GM21825 (cell line): ENCODE measurements around the gene FBXO2.

Source experiments
- ATAC-seq: cut with Tn5 transposase; IDR thresholded peaks from one replicate; pipeline ENCODE4 v1.9.1; 2021; ENCODE audit warnings: mild to moderate bottlenecking, moderate library complexity; ENCODE audit not compliant: unreplicated experiment

Gene FBXO2, protein sequence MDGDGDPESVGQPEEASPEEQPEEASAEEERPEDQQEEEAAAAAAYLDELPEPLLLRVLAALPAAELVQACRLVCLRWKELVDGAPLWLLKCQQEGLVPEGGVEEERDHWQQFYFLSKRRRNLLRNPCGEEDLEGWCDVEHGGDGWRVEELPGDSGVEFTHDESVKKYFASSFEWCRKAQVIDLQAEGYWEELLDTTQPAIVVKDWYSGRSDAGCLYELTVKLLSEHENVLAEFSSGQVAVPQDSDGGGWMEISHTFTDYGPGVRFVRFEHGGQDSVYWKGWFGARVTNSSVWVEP

DNA sequence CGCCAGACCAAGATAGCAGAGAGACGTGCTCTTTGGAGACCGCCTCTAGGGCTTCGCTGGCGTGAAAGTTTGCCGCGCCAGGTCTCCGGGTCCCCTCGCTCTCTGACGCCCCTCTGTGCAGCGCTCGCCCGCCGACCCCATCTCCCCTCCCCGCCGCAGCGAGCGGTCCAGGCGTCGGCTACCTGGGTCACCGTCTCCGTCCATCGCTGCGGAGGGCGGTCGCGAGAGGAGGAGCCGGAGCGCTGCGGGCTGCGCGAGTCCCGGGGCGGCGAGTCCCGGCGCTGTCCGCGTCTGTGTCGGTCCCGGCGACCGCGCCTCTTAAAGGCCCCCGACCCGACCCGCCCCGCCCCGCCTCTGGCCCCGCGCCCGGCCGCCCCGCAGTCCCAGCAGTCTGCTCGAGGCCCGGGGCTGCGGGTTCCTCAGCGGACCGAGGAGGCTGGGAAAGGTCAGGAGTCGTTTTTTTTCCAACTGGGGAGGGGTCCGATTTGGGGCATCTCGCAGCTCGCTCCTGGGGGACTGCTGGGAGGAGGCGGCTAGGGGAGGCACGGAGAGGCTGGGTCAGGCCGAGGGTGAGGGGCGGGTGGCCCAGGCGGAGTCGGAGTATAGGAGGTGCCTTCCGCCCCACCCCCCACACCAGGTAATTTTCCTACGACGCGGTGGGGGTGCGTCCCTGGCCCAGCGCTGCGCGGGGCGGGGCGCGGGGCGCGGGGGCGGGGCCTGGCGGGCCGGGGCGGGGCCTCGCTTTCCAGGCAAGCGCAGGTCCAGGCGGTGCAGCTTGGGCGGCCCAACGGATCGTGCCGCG is at the start of gene FBXO2, which contains the start of gene FBXO44:
Gene FBXO2, minus strand, starts transcription at position 293 of the 802 bp plus-strand sequence. Its CDS starts 89 bp downstream, at position 204.
Gene FBXO44, plus strand, starts transcription at position 741 of the 802 bp plus-strand sequence. CDS start 959 bp downstream, outside the sequence.
- ATAC-seq, result peak; percentile 57

DNA sequence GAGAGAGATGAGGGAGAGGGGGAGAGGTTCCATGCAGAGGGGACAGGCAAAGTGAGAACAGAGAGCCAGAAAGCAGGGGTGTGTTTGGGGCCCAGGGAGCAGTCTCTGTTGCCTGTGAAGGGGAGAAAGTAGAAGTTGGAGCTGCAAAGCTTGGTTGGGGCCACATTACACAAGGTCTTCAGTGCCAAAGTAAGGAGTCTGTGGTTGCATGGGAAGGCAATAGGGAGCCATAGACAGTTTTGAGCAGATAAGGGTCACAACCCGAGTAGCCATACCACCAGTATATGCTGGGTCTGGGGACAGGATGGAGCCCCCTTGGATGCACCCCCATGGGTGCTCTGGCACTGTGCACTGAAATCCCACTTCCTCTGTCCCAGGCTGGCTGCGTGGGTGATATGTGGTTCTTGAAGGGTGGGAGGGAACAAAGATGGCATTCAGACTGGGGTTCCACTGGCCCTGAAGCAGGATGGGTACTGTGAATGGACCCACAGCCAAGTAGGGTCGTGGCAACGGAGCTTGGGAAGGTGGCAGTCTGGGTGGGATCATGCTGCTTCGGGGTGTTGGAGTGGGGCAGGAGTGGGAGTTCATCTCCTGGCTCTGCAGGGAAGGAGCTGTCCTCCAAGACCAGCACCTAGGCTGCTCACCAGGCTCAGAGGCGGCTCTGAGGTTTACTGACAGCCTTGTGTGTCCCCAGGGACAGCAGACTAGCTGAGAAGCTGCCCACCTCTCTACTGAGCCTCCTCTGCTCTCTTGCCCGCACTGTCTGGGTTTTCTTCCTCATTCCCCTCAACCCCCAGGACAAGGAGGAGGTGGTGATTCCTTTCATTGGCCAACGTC is 49.3 kb upstream of the FBXO2 start:
- ATAC-seq, result no peak

DNA sequence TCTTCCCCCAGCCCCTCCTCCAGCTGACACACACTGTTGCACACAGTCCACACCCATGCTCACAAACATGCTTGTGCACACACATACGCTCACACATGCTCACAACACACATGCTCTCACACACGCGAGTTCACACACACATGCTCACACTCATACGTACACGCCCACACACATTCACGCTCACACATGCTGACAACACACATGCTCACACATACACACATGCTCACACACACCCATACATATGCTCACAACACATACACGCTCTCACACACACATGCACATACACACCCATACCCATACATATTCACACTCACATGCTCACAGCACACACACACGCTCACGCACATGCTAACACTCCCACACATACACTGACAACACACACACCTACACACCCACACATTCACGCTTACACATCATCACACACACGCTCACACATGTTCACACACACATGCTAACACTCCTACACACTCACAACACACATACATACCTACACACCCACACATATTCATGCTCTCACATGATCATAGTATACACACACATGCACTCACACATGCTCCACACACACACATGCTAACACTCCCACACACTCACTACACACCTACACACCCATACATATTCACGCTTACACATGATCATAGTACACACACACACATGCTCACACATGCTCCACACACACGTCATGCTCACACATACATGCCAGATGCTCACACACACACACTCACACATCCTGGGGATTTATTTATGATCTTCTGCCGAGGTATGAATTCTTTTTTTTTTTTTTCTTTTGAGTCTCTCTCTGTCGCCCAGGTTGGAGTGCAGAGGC is 48.0 kb upstream of the FBXO2 start:
- no peak for ATAC-seq

DNA sequence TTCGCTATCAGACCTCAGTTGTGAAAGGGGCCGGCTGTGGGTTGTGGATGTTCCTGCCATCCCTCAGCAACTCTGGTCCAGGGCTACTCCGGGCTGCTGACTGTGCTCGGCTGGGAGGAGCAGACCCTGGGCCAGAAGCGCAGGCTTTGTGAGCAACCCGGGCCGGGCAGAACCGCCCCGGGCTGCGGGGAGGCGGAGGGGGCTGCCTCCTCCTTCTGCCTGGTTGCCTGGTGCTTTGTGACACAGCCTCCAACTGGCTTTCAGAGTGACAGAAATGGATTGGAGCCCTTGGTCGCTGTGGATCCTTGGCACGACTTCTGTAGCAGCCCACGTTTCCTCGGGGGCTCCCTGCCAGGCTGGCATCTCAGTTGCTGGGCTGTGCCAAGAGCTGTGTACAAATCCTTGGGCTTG is 47.3 kb upstream of the FBXO2 start:
- ATAC-seq, result no peak

DNA sequence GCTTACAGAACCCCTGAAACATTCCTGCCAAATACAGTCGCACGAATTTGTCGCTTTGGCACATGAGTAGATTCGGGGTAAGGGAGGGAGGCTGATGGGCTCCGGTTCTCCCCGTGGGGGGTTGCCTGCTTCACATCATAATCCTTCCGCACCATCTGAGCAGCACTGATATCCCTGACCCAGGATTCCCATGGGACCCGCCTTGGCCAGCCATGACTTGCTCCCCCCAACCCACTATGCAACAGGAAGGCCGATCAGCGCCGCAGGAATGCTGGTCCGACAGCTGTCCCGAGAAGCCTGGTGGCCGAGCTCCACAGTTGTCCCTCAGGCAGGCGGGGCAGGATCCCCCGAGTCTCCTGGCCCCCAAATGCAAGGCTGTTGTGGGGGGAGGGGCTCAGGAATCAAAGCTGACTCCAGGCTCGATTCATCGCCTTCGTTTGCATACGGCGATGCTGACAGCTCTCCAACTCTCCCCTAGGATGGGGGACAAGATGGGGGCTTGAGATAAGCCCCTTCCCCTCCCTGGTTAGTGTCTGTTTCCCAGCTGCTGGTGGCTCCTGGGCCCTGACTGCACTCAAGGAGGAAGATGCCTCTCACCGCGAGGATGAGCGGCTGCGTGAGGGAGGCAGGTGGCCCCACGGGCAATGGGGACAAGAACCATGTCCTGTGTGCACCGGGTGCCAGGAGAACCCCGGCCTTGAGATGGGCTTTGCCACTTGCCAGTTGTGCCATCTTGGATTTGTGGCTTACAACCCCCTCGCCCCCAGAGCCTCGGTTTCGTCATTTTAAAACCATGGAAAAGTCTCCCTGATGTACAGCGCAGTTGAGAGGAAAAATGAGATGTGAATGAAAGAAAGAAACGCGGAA is 46.6 kb upstream of the FBXO2 start:
- no peak for ATAC-seq

DNA sequence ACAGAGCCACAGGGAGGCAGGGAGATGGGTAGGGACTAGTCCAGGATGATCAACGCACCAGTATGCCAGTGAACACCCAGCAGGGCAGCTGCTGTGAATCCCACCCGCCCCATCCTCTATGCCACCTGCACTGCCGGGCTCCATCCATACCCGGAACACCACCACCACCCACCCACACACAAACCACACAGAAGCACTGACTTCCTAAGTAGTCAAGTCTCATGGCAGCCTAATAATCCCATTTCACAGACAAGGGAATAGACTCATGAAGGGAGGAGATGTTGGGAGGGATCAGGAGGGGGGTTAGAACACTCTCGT is 43.6 kb upstream of the FBXO2 start:
- ATAC-seq, result no peak

DNA sequence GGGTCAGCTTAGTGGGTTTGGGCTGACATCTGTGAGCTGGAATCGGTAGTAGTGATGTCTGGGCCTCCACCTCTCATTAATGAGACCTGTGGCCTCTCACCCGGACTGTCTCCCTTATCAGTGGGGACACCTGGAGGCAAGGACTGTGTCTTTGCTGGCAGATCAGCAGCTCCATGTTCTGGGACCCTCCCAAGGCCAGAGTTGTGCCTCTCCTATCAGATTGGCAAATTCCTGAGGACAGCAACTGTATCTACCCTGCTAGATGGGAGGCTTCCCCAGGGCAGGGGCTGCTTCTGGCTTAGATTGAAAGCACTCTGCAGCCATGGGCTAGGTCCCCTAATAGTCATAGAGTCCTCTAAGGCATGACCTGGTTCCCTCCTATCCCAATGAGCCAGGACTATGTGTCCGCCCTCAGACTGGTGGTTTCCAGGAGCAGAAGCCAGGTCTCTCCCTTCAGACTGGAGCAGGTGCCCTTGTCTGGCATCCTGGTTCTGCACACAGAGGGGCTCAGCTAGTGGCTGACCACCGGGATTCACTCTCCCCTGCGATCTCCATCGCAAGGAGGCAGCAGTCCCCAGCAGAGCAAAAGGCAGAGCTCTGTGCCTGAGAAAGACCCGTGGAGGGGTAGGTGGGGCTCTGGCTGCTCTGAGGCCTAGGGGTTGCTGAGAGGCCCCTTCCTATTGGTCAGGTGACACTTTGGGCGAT is 43.1 kb upstream of the FBXO2 start:
- ATAC-seq, result no peak

DNA sequence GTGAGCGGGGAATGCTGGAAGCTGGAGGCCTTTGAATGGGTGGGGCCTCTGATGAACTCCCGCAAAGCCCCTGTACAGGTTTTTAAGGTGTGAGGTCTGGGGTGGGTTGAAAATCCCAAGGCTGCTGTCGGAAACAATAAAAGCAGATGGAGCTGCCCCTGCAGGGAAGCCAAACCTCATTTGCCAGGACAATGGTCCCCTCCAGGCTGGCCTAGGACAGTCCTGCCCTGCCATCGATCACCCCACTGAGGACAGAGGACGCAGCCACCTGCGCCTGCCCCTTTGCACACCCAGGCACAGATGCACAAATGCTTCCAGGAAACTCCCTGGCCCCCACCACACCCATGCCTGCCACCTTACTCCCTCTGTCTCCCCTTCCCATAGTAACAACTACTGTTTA is 41.6 kb upstream of the FBXO2 start:
- no peak for ATAC-seq

DNA sequence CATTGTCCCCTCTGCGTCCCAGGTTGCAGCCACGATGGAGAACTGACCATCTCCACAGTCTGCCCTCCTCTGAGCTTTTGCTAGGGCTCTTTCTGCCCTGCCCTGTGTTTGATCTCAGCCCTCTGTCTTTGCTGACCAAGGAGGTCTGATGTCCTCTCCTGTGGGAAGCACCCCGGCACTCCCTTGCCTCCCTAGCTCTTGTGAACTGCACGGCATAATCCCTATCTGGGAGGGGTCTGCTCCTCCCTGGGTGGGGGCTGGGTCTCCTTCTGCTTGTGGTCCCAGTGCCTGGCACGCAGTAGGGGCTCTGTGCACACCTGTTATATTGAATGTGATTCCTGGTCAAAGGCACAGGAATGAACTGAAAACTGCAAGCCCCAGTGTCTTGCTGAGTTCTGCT is 39.7 kb upstream of the FBXO2 start:
- ATAC-seq, result no peak

DNA sequence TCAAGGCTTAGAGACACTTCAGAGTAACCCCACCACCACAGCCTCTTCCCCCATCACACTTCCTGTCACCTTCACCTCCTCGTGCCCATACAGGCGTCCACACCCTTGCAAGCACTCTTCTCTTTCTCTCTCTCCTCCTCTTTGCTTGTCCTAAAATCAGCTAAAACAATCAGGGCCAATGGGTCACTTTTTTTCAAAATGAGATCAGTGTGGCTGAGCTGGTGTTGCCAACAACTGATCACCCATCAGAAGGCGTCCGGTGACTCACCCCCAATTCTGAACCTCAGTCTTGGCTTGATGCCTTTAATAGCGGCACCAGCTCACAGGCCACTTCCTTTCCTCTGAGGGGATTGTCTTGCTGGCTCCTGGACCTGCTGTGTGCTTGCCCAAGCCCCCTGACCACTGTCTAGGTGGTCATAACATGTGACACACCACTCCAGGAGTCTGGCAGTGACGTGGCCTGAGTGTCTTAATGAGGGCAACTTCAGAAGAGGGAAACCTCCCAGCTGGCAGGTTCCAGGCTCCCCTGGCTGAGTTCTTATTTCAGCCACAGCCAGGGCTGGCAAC is 38.9 kb upstream of the FBXO2 start:
- ATAC-seq, result no peak

DNA sequence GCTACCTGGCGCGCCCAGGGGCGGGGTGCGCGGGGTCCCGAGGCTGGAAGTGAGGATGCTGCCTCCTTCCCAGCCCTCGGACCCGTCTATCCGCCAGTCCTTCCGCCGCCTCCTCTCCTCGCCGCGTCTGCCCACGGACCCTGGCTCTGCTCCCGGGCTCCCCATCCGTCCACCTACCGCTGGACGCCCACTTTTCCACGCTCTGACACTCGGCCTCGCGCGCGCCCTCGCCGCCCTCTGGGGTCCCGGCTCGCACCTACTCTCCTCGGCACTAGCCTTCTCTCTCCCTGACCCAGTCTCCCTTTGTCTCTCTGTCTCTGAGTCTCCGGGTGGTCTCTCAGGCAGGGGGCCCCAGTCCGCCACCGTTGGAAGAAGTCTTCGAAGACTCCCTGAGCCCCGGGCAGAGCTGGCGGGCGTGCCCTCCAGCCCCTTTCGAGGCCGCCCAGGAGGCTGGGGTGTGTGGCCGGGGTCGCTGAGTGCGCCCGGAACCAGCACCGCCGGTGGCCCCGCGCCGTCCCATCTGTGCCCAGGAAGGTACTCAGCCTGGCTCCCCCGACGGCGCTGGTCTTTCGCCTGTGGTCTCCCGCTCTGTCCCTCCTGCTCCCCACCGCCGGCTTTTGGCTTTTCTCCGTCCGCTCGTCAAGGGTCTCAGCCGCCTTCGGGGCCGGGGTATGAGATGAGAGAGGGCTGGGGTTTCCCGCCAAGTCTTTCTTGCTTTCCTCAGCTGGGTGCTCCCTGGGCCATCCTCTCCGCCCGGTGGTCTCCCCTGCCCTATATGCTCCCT is 37.9 kb upstream of the FBXO2 start:
- ATAC-seq, result no peak

DNA sequence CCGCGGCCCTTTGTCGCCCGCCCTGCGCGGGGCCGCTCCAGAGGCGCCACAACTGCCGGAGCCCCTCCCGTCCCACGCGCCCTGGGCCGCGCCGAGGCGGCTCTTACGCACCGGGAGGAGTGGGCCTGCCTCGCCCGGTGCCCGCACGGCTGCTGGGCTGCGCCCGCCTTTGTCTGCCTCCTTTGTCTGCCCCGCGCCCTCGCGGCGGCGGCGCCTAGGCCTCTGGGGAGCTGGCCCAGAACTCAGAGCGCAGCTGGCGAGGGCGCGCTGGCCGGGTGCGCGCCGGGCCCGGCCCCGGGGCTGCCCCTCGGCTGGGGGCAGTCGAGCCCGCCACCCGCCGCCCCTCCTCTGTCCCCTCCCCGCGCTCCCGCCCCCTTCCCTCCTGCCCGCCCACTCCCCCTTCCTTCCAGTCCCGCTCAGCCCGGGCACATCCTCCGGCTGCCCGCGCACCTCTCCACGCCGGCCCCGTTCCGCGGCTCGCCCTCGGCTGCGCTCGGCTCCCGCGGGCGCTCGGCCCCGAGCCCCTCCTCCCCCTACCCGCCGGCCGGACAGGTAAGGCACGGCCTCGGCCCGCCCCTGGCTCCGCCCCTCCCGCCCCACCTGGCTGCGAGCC is 37.2 kb upstream of the FBXO2 start, which contains the start of gene DRAXIN:
Gene DRAXIN, plus strand, starts transcription at position 409 of the 613 bp plus-strand sequence. CDS start 14,549 bp downstream, outside the sequence.
- ATAC-seq, result no peak

DNA sequence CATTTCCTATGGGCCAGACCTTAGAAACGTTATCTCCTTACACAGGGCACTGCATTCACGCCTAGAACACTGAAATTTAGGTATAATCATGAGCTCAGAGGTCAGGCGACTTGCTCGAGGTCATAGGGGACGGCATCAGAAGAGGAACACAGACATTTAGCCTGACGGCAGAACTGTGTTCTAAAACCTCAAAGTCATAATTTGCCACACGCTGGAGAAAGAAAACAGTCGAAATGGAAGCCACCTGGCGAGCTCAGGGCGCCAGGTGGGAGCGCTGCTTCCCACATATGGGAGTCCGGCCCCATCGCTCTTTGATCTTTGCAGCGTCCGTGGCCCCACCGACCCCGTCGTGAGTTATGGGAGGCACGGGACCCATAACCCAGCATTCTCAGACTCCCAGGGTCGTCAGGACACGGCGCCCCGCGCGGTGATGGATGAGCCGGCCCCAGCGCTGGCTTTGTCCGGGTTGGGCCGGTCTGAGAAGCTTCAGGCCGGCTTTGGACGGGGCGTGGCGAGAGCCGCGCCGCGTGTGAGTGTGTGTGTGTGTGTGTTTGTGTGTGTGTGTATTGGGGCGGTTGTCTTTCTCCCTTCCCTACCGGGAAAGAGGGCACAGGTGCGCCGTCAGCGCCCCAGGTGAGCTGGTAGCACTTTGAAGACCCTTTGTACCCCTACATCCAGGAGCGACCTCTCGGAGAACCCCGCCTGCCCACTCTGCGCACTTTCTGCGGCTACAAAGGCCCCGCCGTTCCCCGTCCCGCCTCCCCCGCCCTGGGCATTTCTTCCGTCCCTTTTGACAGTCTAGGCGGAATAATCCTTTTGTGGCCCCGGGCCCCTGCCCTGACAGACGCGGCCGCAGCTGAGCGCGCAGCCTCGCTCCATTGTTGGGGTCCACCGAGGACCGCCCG is 36.4 kb upstream of the FBXO2 start:
- ATAC-seq, result no peak

DNA sequence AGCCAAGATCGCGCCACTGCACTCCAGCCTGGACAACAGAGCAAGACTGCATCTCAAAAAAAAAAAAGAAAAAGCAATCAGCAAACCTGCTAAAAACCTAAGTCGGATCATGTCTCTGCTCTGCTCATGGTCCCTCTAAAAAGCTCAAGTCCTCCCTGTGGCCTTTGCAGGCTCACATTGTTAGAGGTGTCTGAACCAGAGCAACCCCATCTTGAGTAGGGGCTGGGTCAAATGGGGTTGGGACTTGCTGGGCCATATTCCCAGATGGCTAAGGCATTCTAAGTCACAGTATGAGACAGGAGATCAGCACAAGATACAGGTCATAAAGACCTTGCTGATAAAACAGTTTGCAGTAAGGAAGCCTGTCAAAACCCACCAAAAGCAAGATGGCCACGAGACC is 34.3 kb upstream of the FBXO2 start:
- no peak for ATAC-seq

DNA sequence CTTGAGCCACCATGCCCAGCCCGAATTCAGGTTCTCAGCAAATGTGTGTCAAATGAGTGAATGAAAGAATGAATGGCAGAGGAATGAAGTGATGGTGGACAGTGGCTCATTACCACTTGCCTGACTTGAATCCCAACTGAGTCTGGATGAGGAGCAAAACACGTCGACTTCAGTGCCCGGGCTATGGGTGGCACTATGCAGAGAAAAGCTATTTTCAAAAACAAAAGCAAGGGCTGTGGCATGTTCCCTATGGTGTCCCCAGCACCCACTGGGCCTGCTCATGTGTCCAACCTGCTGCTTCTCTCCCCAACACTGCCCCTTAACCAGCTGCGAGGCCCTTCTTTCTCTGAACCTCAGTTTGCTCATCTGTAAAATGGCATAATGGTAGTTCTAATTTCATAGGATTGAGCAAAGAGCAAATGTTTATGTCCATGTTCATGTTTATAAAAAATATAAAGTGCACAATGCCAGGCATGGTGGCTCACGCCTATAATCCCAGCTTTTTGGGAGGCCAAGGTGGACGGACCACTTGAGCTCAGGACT is 31.1 kb upstream of the FBXO2 start:
- ATAC-seq, result no peak

DNA sequence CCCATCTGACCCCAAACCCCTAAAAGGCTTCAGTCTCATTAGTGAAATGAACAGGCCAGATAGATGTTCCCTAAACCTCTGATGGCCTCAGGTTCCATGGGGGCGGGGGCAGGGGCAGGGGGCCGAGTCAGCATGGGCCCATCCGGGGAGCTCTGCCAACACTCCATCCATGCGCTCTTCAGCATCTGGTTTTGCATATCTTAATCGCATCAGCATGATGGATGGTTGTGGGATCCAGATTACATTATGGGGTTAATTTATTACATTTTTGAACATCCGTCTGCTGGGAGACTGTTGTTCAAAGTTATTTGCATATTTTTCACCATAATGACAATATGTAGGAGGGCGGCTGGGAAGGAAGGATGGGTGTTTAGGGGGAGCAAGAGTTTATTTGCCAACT is 29.8 kb upstream of the FBXO2 start:
- no peak for ATAC-seq
